NCI-H1436 (cell line): Measurements from ENCODE around the gene PAGE2.
A peak's percentile ranks its signal among the peaks of the same experiment; 100 is the strongest.
"Not testable (repeated sequence)": the region's sequence is repeated elsewhere in the genome, so short reads cannot be mapped to it uniquely, and the experiment has no call there.

Experiments used
- DNase-seq: peaks from one replicate; lab custom pipeline; 2025; lab: John Stamatoyannopoulos, UW

Gene PAGE2

GRCh38 chrX:55088795-55089489, at the start of gene PAGE2:
Gene PAGE2 (plus strand): TSS chrX:55089018. CDS start chrX:55090021, 1,003 bp downstream.
- DNase-seq: no peak

GRCh38 chrX:55039471-55039870, 49.3 kb upstream of the PAGE2 start:
- DNase-seq: no peak

GRCh38 chrX:55041514-55041913, 47.3 kb upstream of the PAGE2 start:
- no peak for DNase-seq

- DNase-seq: not testable (repeated sequence)
These were observed 38.2 kb upstream of the PAGE2 start for GRCh38 chrX:55050599-55050998.

- no peak for DNase-seq
These were observed 31.8 kb upstream of the PAGE2 start for GRCh38 chrX:55056820-55057674.

GRCh38 chrX:55057675-55058249, 31.1 kb upstream of the PAGE2 start:
- DNase-seq: peak; percentile 17

- not testable (repeated sequence) for DNase-seq
These were observed 21.6 kb upstream of the PAGE2 start for GRCh38 chrX:55067180-55067579.

- no peak for DNase-seq
These were observed 16.5 kb upstream of the PAGE2 start for GRCh38 chrX:55072286-55072685.

GRCh38 chrX:55074851-55075467, 13.9 kb upstream of the PAGE2 start, which contains the start of gene PAGE2B:
Gene PAGE2B (plus strand): TSS chrX:55075030. CDS start chrX:55076042, 1,012 bp downstream.
- no peak for DNase-seq

GRCh38 chrX:55098691-55099090, 9.9 kb downstream of the PAGE2 start:
- DNase-seq: no peak

- DNase-seq: no peak
These were observed 10.3 kb downstream of the PAGE2 start for GRCh38 chrX:55099162-55099561.

- DNase-seq: no peak
These were observed 13.9 kb downstream of the PAGE2 start for GRCh38 chrX:55102754-55103153.

- DNase-seq: no peak
These were observed 18.4 kb downstream of the PAGE2 start for GRCh38 chrX:55107262-55107661.

GRCh38 chrX:55107911-55108310, 19.1 kb downstream of the PAGE2 start:
- DNase-seq: no peak

GRCh38 chrX:55109306-55109705, 20.5 kb downstream of the PAGE2 start:
- DNase-seq: no peak

GRCh38 chrX:55111578-55112254, 22.9 kb downstream of the PAGE2 start:
- DNase-seq: no peak

GRCh38 chrX:55116589-55116988, 27.8 kb downstream of the PAGE2 start:
- DNase-seq: not testable (repeated sequence)

- no peak for DNase-seq
These were observed 29.8 kb downstream of the PAGE2 start for GRCh38 chrX:55118574-55118973.

GRCh38 chrX:55119271-55119670, 30.5 kb downstream of the PAGE2 start:
- DNase-seq: no peak

- no peak for DNase-seq
These were observed 30.9 kb downstream of the PAGE2 start for GRCh38 chrX:55119712-55120111.

- DNase-seq: no peak
These were observed 32.0 kb downstream of the PAGE2 start for GRCh38 chrX:55120761-55121358.
